Vagina (tissue), 2 donors: ENCODE data around the gene TRMT112.

ENCODE experiments used
- CTCF ChIP-seq, 3 experiments: fragments of 450-650 bp in 2 of 3; fragments of 200-600 bp in 1 of 3; sonication (generic) in 1 of 3; IDR thresholded peaks; one replicate each; pipeline ENCODE4 v1.5.1; 2017 to 2019; ENCODE audit warnings: antibody characterized with exemption in 3 of 3, mild to moderate bottlenecking in 2 of 3, moderate library complexity in 2 of 3
- POLR2A ChIP-seq, 2 donors: fragments of 450-650 bp; IDR thresholded peaks; one replicate each; pipeline ENCODE4 v1.6.1; 2017; ENCODE audit warnings: antibody characterized with exemption in 2 of 2, mild to moderate bottlenecking in 2 of 2, moderate library complexity in 2 of 2

DNA sequence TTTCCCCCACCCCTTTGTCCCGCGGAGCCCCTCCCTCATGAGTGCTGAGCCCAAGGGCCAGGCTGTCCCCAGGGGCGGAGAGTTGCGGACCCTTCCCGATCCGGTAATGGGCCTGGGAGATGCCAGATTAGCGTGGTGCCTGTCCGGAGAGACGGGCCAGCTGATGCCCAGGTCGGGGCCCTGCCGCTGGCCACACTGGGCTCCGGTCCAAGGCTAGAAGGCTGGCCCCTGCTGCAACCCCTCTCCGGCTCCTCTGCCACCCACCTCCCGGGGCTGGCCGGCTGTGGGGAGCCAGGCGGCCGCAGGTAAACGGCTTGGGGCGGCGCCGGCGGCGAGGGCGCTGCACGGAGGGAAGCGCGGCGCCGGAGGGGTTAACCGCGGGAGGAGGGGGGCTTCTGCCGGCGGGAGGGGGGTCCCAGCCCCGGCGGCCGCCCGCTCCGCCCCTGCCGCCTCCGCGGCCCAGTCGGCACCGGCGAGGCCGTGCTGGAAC lies 26.1 kb downstream of the TRMT112 start, which contains the start of gene KCNK4:
- TF ChIP-seq CTCF (IDR thresholded peaks at IDR 0.05) (no peak), POLR2A (IDR thresholded peaks at IDR 0.05) (no peak)
